Heart left ventricle (tissue), 16 donors: Measurements from ENCODE around the gene FNDC3B. TPM values are rescaled to one million over a fixed set of nuclear protein-coding genes. Genes with fewer than 3 reads are reported as not detected.

Experiments used
- ATAC-seq, 4 donors: fragments of 200-7000 bp; cut with Tn5 transposase; one replicate each; pipeline ENCODE4 v1.9.1; 2020 to 2022; ENCODE audit warnings: moderate library complexity in 4 of 4, mild to moderate bottlenecking in 3 of 4, moderate number of reproducible peaks in 1 of 4
- DNase-seq, 5 donors: peaks; one replicate each; pipeline ENCODE4 v3.0.0-alpha.2; 2020
- H3K27ac ChIP-seq, 12 donors: fragments of 200-600 bp; sonication (generic) in 4 of 12; one replicate each; pipeline versions ENCODE4 v1.5.0 to v1.8.0; 2016 to 2022; ENCODE audit warnings: mild to moderate bottlenecking in 2 of 12
- H3K27me3 ChIP-seq, 9 donors: fragments of 200-600 bp; sonication (generic) in 2 of 9; one replicate each; pipeline versions ENCODE4 v1.5.1 to v1.8.0; 2016 to 2022; ENCODE audit warnings: mild to moderate bottlenecking in 3 of 9
- H3K36me3 ChIP-seq, 9 donors: fragments of 200-600 bp; sonication (generic) in 2 of 9; one replicate each; pipeline versions ENCODE4 v1.5.0 to v1.8.0; 2018 to 2022; ENCODE audit warnings: mild to moderate bottlenecking in 2 of 9
- H3K4me1 ChIP-seq, 12 donors: fragments of 200-600 bp; sonication (generic) in 4 of 12; one replicate each; pipeline versions ENCODE4 v1.5.0 to v1.8.0; 2016 to 2022; ENCODE audit warnings: mild to moderate bottlenecking in 3 of 12
- H3K4me3 ChIP-seq, 12 donors: fragments of 200-600 bp; sonication (generic) in 4 of 12; one replicate each; pipeline versions ENCODE4 v1.5.0 to v1.8.0; 2017 to 2022; ENCODE audit warnings: mild to moderate bottlenecking in 9 of 12, moderate library complexity in 4 of 12
- H3K9me3 ChIP-seq, 12 donors: fragments of 200-600 bp; sonication (generic) in 4 of 12; one replicate each; pipeline versions ENCODE4 v1.5.0 to v1.8.0; 2016 to 2022; ENCODE audit warnings: mild to moderate bottlenecking in 1 of 12
- POLR2A ChIP-seq, 2 donors: fragments of 450-650 bp; IDR thresholded peaks; one replicate each; pipeline ENCODE4 v1.6.1; 2017; ENCODE audit warnings: antibody characterized with exemption in 2 of 2, mild to moderate bottlenecking in 2 of 2, moderate library complexity in 2 of 2
- WGBS, 4 donors: extraction: QIAGEN DNeasy Blood & Tissue Kit in 2 of 4; methylation state at CpG; one replicate each; pipeline versions ENCODE4 v1.1.5 to v1.1.7; 2013 to 2018; 5-methylcytosine and 5-hydroxymethylcytosine counted together
- intact Hi-C, 10 donors: fragments of 100-400 bp; cut with DNase I; formaldehyde crosslinking; loops; one replicate each; pipeline versions ENCODE4 v1.11.1 to v1.14.2; 2022
- polyA plus RNA-seq, 2 donors: library from polyadenylated mRNA; stranded (reverse); fragments of 200-250 nt; gene quantifications; one replicate each; pipeline ENCODE4 v1.2.3, GENCODE V29; 2013
- total RNA-seq, 9 donors: library from RNA; depleted of rRNA in 2 of 9; stranded (reverse); fragments of >200 nt in 2 of 9; fragmentation: NEBNext Ultra II Directional in 3 of 9; extraction: Animal tissue kit (Norgen Biotek cat#: 25700) in 3 of 9; gene quantifications; one replicate each; pipeline versions ENCODE4 v1.1.0 to v1.2.4, GENCODE V29; 2016 to 2023
- TF ChIP-seq, protein P1 (sequence below), 12 donors: fragments of 200-600 bp; sonication (generic) in 4 of 12; IDR thresholded peaks; one replicate each; pipeline versions ENCODE4 v1.5.0 to v1.8.0; 2018 to 2022; ENCODE audit warnings: antibody characterized with exemption in 12 of 12, mild to moderate bottlenecking in 5 of 12
- donor health status: ischemic (EF 13 %, LVEDD 7.1; RV severe dilation, severe dysfunction).
- donor health status: healthy with polysubstance abuse.
- donor health status: DM: no; HTN: yes; CAD: no.
- donor health status: DM: no; HTN: no; CAD: no.
- donor health status: ischemic (EF 25% LVEDD 6.9; RV normal size, moderate dysfunction).
- donor health status: ischemic (EF 25% LVEDD 5.7; RV mildly dilated, moderate dysfunction).
- donor health status: healthy.
- donor health status: DM: yes; HTN: yes; CAD: no.
- donor health status: ischemic (EF 35%, LVEDD 5.7; RV mildly dilated, moderate dysfunction).
- donor health status: nonischemic (EF 11% LVEDD 7.7; RV severe dilation, severe dysfunction).
- donor health status: DM: yes; HTN: yes; CAD: no.
- donor health status: PGD.
- donor health status: ischemic (EF 29% LVEDD 5.4; RV normal size, mild dysfunction).
- donor health status: nonischemic (EF 23%, LVEDD 6.1; RV moderate dilation, normal function).

Gene FNDC3B
- total and polyA plus RNA-seq, 11 donors = 9.4 to 113 (median 68.2) TPM

DNA sequence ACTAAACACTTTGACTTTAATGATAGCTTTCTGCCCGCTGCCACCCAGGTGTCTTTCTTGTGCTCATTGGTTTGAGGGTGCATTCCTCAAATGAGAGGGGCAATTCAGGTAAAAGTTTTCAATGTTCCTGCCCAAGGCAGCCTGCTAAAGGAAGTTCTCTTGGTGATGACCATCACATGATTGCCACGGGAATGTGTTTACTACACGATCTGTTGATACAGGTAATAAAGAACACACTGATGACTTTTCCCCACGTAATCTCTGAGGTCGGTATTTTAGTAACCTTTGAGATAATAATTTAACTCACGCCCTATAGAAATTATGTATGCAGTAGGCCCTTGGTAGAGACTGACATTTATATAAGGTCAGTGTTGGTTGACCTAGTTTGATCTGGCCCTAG is 39.3 kb downstream of the FNDC3B start:
- no peaks in the 10 kb centered on the region for H3K9me3 ChIP-seq
- DNase-seq (no peak), ATAC-seq (no peak)
- no peak overlapping the region for H3K4me3 ChIP-seq
- H3K27ac ChIP-seq = peak overlapping the region in 1 of 12 donors; percentile 7
- peaks cover 6 to 70% (median 45%) of the 10 kb centered on the region in 12 donors for H3K4me1 ChIP-seq
- peaks cover 0 to 5% (median 0%) of the 10 kb centered on the region in 9 donors for H3K36me3 ChIP-seq
- WGBS, 4 donors = 68 to 78% (median 75%) methylated on average over 6 of the region's 6 CpGs
- no peaks in the 10 kb centered on the region for H3K27me3 ChIP-seq
- intact Hi-C loops = no loop called here
- TF ChIP-seq POLR2A (IDR thresholded peaks at IDR 0.05) = no peak
- TF ChIP-seq, protein P1, sequence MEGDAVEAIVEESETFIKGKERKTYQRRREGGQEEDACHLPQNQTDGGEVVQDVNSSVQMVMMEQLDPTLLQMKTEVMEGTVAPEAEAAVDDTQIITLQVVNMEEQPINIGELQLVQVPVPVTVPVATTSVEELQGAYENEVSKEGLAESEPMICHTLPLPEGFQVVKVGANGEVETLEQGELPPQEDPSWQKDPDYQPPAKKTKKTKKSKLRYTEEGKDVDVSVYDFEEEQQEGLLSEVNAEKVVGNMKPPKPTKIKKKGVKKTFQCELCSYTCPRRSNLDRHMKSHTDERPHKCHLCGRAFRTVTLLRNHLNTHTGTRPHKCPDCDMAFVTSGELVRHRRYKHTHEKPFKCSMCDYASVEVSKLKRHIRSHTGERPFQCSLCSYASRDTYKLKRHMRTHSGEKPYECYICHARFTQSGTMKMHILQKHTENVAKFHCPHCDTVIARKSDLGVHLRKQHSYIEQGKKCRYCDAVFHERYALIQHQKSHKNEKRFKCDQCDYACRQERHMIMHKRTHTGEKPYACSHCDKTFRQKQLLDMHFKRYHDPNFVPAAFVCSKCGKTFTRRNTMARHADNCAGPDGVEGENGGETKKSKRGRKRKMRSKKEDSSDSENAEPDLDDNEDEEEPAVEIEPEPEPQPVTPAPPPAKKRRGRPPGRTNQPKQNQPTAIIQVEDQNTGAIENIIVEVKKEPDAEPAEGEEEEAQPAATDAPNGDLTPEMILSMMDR (IDR thresholded peaks at IDR 0.05) = no peak

DNA sequence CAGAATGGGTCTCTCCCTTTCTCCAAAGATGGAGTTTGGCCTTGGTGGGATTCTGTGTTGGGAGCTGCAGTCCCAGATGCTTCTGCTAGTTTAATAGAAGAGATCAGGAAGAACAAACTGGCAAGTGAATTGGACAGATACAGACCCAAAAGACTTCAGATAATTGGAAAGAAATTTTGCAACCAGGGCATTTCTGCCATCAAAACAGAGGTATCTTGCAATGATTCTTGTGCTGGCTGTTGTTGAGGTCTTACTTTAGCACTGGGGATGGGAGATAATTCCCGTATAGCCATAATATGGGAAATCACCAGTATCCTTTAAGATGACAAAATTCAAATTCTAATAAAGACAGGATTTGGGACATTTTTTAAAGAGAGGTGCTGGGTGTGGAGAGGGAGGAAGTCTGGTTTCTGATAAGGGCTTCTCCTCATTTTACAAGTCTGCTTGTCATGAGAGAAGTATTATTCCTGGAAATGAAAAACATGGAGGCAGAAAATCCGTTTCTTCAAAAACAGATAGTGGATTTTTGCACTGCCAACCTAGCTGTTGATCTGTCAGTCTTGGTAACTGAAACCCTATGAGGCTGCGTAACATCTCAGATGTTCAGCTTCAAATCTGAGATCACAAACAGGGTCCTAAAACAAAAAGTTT is 40.1 kb downstream of the FNDC3B start:
- peaks cover 6 to 65% (median 39%) of the 10 kb centered on the region in 12 donors for H3K4me1 ChIP-seq
- no peaks in the 10 kb centered on the region for H3K27me3 ChIP-seq
- H3K9me3 ChIP-seq = no peaks in the 10 kb centered on the region
- peaks cover 0 to 5% (median 0%) of the 10 kb centered on the region in 9 donors for H3K36me3 ChIP-seq
- intact Hi-C loops = no loop called here
- 77 to 88% (median 84%) methylated on average over 3 of the region's 3 CpGs for WGBS, 4 donors
- H3K4me3 ChIP-seq = no peak overlapping the region
- no peak for DNase-seq
- no peak for TF ChIP-seq POLR2A (IDR thresholded peaks at IDR 0.05)
- TF ChIP-seq, protein P1 (IDR thresholded peaks at IDR 0.05) = no peak
- H3K27ac ChIP-seq = peak overlapping the region in 2 of 12 donors; percentile 7 to 40
- ATAC-seq = no peak

DNA sequence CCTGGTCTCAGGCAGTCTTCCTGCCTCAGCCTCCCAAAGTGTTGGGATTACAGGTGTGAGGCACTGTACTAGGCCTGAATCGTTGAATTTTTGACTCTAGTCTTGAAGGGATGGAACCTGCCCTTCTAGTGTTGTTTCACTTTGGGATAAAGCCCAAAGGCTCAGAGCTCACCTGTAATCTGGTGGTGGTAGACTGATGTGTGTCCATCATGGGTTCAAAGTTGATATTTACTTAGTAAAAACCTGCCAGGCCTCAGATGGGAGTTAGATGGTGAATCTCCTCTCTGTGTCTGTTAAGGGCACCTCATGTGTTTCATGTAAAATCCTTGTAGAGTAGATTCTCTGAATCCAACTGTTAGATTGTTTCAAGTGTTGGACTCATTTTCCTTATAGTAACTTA is 41.1 kb downstream of the FNDC3B start:
- 93 to 100% (median 96%) methylated on average over 1 of the region's 1 CpG for WGBS, 4 donors
- Histone ChIP-seq H3K27ac (peak overlapping the region in 2 of 12 donors; percentile 11 to 17), H3K4me3 (no peak overlapping the region), H3K4me1 (peaks cover 6 to 63% (median 37%) of the 10 kb centered on the region in 12 donors), H3K27me3 (no peaks in the 10 kb centered on the region), H3K9me3 (no peaks in the 10 kb centered on the region), H3K36me3 (peaks cover 0 to 5% (median 0%) of the 10 kb centered on the region in 9 donors)
- TF ChIP-seq, protein P1 (IDR thresholded peaks at IDR 0.05) = no peak
- no peak for TF ChIP-seq POLR2A (IDR thresholded peaks at IDR 0.05)
- DNase-seq (no peak), ATAC-seq (no peak)
- intact Hi-C loops = loop anchor here in 1 of 10 donors (5.0 kb wide), 1 partner anchor 38 kb away; no protein-coding TSS in a partner anchor

DNA sequence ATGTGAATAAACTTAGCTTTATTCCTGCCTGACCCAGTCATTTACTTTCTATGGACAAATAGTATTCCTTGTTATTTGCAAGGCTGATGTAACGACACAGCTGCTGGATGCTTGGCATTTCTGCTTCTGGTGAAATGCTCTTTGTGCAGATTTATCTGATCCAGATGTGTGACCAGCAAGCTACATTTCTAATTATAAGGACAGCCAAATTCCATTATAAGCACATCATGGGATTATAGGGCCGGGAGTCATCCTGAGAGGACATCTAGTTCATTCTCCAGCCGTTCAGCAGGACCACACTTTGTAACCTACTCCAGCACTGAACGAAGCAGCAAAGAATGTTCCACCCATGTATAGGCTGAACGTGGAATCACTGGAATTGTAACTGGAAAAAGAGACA is 42.9 kb downstream of the FNDC3B start:
- WGBS, 4 donors = 13 to 39% (median 31%) methylated on average over 5 of the region's 5 CpGs
- no peaks in the 10 kb centered on the region for H3K9me3 ChIP-seq
- TF ChIP-seq POLR2A (IDR thresholded peaks at IDR 0.05) = no peak
- TF ChIP-seq, protein P1 (IDR thresholded peaks at IDR 0.05) = no peak
- H3K4me3 ChIP-seq = no peak overlapping the region
- intact Hi-C loops = loop anchor here in 1 of 10 donors (5.0 kb wide), 1 partner anchor 40 kb away; no protein-coding TSS in a partner anchor
- H3K36me3 ChIP-seq = peaks cover 0 to 5% (median 0%) of the 10 kb centered on the region in 9 donors
- DNase-seq = peak in 4 of 5 donors; percentile 38 to 55 (median 47)
- peaks cover 8 to 67% (median 44%) of the 10 kb centered on the region in 12 donors for H3K4me1 ChIP-seq
- no peaks in the 10 kb centered on the region for H3K27me3 ChIP-seq
- peak; percentile 91 to 93 (median 92) for ATAC-seq
- peak overlapping the region; percentile 14 to 88 (median 72) for H3K27ac ChIP-seq
